ENCODE data around the gene ZCCHC7.

GRCh38 chr9:37264539-37264938, 144.2 kb downstream of the ZCCHC7 start:
- TF ChIP-seq CTCF (conservative IDR thresholded peaks at IDR 0.05 in 1 of 2, IDR thresholded peaks at IDR 0.05 in 1 of 2; ENCODE audit: extremely low read depth in 1 of 2, insufficient read depth in 1 of 2, low read depth in 1 of 2, low read length in 2 of 2), result no peak
- TF ChIP-seq EZH2 (IDR thresholded peaks at IDR 0.05; ENCODE audit: borderline replicate concordance, low read length), result no peak

All from mammary epithelial cell (primary cell).